ENCODE results near the gene CLEC4M. TPM values are rescaled to one million over a fixed set of nuclear protein-coding genes. Genes with fewer than 3 reads are reported as not detected.

The CLEC4M gene
- total RNA-seq, 3 donors from 2014 or later, result 1.3 TPM; not detected in 2

DNA sequence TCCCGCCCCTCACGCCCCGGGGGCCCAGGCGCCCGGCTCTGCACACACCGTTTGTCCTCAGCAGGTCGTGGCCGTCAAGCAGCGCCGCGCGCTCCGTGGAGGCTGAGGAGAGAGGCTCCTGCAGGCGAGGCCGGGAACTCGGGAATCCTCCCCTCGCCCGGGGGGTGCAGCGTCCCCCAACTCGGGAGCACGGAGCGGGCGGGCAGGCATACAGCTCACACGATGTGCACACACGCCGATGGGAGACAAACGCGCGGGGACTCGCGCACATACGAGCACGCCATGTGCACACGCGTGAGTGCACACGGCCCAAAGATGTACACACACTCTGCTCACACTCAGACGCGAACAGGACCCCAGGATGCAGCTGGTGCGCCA is 31.8 kb upstream of the CLEC4M start:
- intact Hi-C loops (cut with DNase I; ENCODE audit: low total_unique reads), result no loop called here
- Histone ChIP-seq H3K9me3 (no peaks in the 10 kb centered on the region), H3K27me3 (peaks cover 5 to 55% of the 10 kb centered on the region in 2 donors), H3K36me3 (no peaks in the 10 kb centered on the region), H3K27ac (no peak overlapping the region), H3K4me1 (no peaks in the 10 kb centered on the region), H3K4me3 (no peak overlapping the region)
- DNase-seq (ENCODE audit: low spot score in 2 of 2), result no peak
- TF ChIP-seq POLR2AphosphoS5 (IDR thresholded peaks at IDR 0.05) (no peak), POLR2A (IDR thresholded peaks at IDR 0.05) (no peak)
- TF ChIP-seq, protein P1, sequence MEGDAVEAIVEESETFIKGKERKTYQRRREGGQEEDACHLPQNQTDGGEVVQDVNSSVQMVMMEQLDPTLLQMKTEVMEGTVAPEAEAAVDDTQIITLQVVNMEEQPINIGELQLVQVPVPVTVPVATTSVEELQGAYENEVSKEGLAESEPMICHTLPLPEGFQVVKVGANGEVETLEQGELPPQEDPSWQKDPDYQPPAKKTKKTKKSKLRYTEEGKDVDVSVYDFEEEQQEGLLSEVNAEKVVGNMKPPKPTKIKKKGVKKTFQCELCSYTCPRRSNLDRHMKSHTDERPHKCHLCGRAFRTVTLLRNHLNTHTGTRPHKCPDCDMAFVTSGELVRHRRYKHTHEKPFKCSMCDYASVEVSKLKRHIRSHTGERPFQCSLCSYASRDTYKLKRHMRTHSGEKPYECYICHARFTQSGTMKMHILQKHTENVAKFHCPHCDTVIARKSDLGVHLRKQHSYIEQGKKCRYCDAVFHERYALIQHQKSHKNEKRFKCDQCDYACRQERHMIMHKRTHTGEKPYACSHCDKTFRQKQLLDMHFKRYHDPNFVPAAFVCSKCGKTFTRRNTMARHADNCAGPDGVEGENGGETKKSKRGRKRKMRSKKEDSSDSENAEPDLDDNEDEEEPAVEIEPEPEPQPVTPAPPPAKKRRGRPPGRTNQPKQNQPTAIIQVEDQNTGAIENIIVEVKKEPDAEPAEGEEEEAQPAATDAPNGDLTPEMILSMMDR (IDR thresholded peaks at IDR 0.05), result no peak

DNA sequence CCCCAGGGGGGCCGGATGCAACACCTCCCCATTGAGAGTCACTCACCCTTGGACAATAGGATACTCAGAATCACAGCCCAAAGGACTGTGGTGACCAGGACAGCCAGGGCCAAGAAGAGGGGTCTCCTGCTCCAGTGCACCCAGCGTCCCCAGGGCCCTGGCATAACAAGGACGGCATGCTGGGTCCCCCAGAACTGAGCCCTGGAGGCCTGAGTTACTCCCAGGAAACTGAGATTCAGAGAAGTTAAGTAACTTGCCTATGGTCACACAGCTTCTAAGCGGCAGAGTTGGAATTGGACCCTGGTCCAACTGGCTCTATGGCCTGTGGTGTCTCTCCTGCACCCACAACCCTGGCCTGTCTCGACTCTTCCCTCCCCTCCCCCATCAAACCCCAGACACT is 31.4 kb upstream of the CLEC4M start:
- no peaks in the 10 kb centered on the region for H3K4me1 ChIP-seq
- TF ChIP-seq POLR2AphosphoS5 (IDR thresholded peaks at IDR 0.05) (no peak), POLR2A (IDR thresholded peaks at IDR 0.05) (no peak)
- TF ChIP-seq, protein P1 (IDR thresholded peaks at IDR 0.05), result no peak
- intact Hi-C loops (cut with DNase I; ENCODE audit: low total_unique reads), result no loop called here
- H3K27me3 ChIP-seq, result peaks cover 5 to 55% of the 10 kb centered on the region in 2 donors
- H3K36me3 ChIP-seq, result no peaks in the 10 kb centered on the region
- H3K9me3 ChIP-seq, result no peaks in the 10 kb centered on the region
- no peak overlapping the region for H3K4me3 ChIP-seq
- DNase-seq (ENCODE audit: low spot score in 2 of 2), result no peak
- H3K27ac ChIP-seq, result no peak overlapping the region

DNA sequence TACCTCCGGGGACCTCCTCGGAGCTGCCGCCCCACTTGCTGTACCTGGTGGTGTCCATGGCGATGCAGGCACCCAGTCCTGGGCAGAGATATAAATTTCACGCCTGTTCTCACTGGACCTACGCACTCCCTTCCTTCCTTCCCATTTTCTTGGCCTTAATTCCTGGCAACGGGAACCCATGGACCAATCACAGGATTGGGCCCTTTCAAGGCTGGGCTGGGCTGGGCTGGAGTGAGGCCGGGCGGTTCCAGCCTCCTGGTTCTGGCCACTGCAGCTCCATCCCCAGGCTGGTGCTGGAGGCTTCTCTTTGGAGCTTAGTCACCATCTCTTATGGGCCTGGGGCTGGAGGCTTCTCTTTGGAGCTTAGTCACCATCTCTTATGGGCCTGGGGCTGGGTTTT is 31.0 kb upstream of the CLEC4M start, which contains the start of gene CLEC4G:
CLEC4G (minus strand) TSS at position 66 of the 400 bp plus-strand sequence; CDS start at position 58, 8 bp downstream.
- Histone ChIP-seq H3K4me1 (no peaks in the 10 kb centered on the region), H3K27me3 (peaks cover 5 to 55% of the 10 kb centered on the region in 2 donors)

DNA sequence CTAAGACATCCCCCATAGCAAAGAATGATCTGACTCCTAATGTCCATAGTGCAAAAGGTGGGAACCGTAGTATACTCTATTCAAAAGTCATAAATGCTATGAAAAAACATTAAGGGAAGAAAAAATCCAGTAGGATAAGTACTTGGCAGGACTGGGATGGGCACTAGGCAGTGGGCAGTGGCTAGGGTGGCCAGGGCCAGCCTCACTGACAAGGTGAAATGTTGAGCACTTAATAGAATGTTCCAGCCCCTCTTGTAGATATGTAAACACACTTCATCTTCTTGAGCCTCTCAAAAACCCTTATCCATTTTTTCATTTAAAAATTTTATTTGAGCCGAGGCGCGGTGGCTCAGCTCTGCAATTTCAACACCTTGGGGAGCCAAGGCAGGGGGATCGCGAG is 29.7 kb upstream of the CLEC4M start:
- no peak for TF ChIP-seq POLR2AphosphoS5 (IDR thresholded peaks at IDR 0.05)
- TF ChIP-seq, protein P1 (IDR thresholded peaks at IDR 0.05), result no peak
- no peak for TF ChIP-seq POLR2A (IDR thresholded peaks at IDR 0.05)
- Histone ChIP-seq H3K36me3 (no peaks in the 10 kb centered on the region), H3K27me3 (peaks cover 5 to 46% of the 10 kb centered on the region in 2 donors), H3K4me3 (no peak overlapping the region), H3K9me3 (no peaks in the 10 kb centered on the region), H3K4me1 (no peaks in the 10 kb centered on the region), H3K27ac (no peak overlapping the region)
- no peak for DNase-seq (ENCODE audit: low spot score in 2 of 2)
- intact Hi-C loops (cut with DNase I; ENCODE audit: low total_unique reads), result no loop called here

More for the DNA sequence above, 31.0 kb upstream of the CLEC4M start, which contains the start of gene CLEC4G:
- TF ChIP-seq POLR2A (IDR thresholded peaks at IDR 0.05) (no peak), POLR2AphosphoS5 (IDR thresholded peaks at IDR 0.05) (no peak)
- TF ChIP-seq, protein P1 (IDR thresholded peaks at IDR 0.05), result no peak
- Histone ChIP-seq H3K36me3 (no peaks in the 10 kb centered on the region), H3K4me3 (no peak within 1 kb of the TSS), H3K27ac (no peak within 1 kb of the TSS), H3K9me3 (no peaks in the 10 kb centered on the region)
- intact Hi-C loops (cut with DNase I; ENCODE audit: low total_unique reads), result no loop called here
- DNase-seq (ENCODE audit: low spot score in 2 of 2), result no peak

DNA sequence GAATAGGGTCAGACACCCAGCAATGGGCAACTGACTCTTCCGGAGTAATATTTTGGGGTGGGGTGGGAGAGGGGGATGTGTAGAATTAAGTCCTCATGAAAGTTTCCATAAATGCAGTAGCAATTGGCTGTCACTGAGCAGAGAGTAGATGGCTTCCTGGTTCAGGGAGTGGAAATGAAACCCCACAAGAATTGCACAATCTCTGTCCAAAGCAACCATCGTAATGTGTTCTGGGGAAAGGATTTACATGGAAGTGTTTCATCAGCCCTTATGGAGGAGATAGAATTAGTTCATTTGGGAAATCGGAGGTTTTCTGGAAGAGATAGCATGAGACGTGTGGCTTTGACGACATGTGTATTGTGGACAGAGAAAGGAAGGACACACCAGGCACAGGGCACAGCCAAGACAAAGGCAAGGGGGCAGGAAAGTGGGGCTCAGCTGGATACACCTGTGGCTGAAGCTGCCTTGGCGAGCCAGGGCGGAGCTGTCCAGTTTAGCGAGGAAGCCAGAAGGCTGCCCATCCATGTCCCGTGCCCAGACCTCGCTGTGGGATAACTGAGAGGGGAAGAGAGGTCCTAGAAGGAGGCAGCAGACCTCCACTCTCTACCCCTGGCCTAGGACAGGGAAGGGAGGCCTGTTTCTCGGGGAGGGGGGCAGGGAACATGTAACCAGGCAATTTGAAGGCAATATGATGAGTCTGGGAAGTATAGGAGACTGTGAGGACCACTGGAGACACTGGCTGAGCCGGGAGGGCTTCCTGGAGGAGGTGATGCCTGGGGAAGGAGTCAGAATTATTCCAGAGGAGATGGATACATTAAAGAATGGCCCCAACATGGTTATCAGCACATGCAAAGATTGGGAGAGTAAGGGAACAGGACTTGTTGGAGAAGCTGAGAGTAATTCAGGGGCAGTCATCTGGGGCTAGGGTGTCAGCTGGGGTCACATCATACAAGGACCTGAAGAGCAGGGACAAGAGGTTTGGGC is 28.5 kb upstream of the CLEC4M start:
- no peak for DNase-seq (ENCODE audit: low spot score in 2 of 2)
- no peak overlapping the region for H3K27ac ChIP-seq

More for the DNA sequence above, 28.5 kb upstream of the CLEC4M start:
- no peak for TF ChIP-seq POLR2AphosphoS5 (IDR thresholded peaks at IDR 0.05)
- TF ChIP-seq POLR2A (IDR thresholded peaks at IDR 0.05), result no peak
- TF ChIP-seq, protein P1 (IDR thresholded peaks at IDR 0.05), result no peak
- Histone ChIP-seq H3K9me3 (no peaks in the 10 kb centered on the region), H3K27me3 (peaks cover 5 to 34% of the 10 kb centered on the region in 2 donors), H3K4me3 (no peak overlapping the region), H3K36me3 (no peaks in the 10 kb centered on the region), H3K4me1 (no peaks in the 10 kb centered on the region)
- intact Hi-C loops (cut with DNase I; ENCODE audit: low total_unique reads), result no loop called here

Data from breast epithelium (tissue), 4 donors.